GM19023 (cell line): ENCODE data around the gene NTN4.
"Not testable (repeated sequence)": the region's sequence is repeated elsewhere in the genome, so short reads cannot be mapped to it uniquely, and the experiment has no call there.

Source experiments
- ATAC-seq: cut with Tn5 transposase; IDR thresholded peaks from one replicate; pipeline ENCODE4 v1.9.1; 2021; ENCODE audit warnings: mild to moderate bottlenecking, moderate library complexity; ENCODE audit not compliant: unreplicated experiment

The NTN4 gene

GRCh38 chr12:95672166-95672565 lies 118.4 kb downstream of the NTN4 start:
- ATAC-seq, result no peak

GRCh38 chr12:95671265-95671664 lies 119.3 kb downstream of the NTN4 start:
- ATAC-seq, result no peak

GRCh38 chr12:95663525-95663924 lies 127.0 kb downstream of the NTN4 start:
- ATAC-seq, result no peak

GRCh38 chr12:95661360-95661759 lies 129.2 kb downstream of the NTN4 start:
- ATAC-seq, result no peak

- no peak for ATAC-seq
Measured at GRCh38 chr12:95658386-95658785, 132.2 kb downstream of the NTN4 start.

- ATAC-seq, result not testable (repeated sequence)
Measured at GRCh38 chr12:95654665-95655064, 135.9 kb downstream of the NTN4 start.

- no peak for ATAC-seq
Measured at GRCh38 chr12:95653771-95654546, 136.6 kb downstream of the NTN4 start.

- ATAC-seq, result no peak
Measured at GRCh38 chr12:95651681-95652080, 138.9 kb downstream of the NTN4 start.

- ATAC-seq, result no peak
Measured at GRCh38 chr12:95648990-95649791, 141.4 kb downstream of the NTN4 start.

GRCh38 chr12:95646781-95647190 lies 143.8 kb downstream of the NTN4 start:
- no peak for ATAC-seq

- ATAC-seq, result no peak
Measured at GRCh38 chr12:95643256-95643655, 147.3 kb downstream of the NTN4 start.

GRCh38 chr12:95642583-95642982 lies 148.0 kb downstream of the NTN4 start:
- ATAC-seq, result no peak

GRCh38 chr12:95641299-95641952 lies 149.1 kb downstream of the NTN4 start:
- no peak for ATAC-seq

- no peak for ATAC-seq
Measured at GRCh38 chr12:95640516-95640915, 150.0 kb downstream of the NTN4 start.

GRCh38 chr12:95637471-95638155 lies 153.0 kb downstream of the NTN4 start:
- no peak for ATAC-seq

GRCh38 chr12:95637010-95637409 lies 153.6 kb downstream of the NTN4 start:
- ATAC-seq, result no peak

- no peak for ATAC-seq
Measured at GRCh38 chr12:95634622-95635621, 155.6 kb downstream of the NTN4 start.

GRCh38 chr12:95633732-95634465 lies 156.7 kb downstream of the NTN4 start:
- ATAC-seq, result no peak

- ATAC-seq, result no peak
Measured at GRCh38 chr12:95633049-95633731, 157.4 kb downstream of the NTN4 start.
